Measurements from ENCODE around the gene IGFN1. TPM values are rescaled to one million over a fixed set of nuclear protein-coding genes. Genes with fewer than 3 reads are reported as not detected.

Gene IGFN1
- total and polyA plus RNA-seq, 2 donors (not counting 3 experiments of a cell fraction or from before 2014, with no cell fraction given) = not detected

- Histone ChIP-seq H2AFZ (ENCODE audit: low read depth, low read length) (no peak overlapping the region), H3K4me2 (ENCODE audit: insufficient read depth, low read length) (no peak overlapping the region), H3K27ac (ENCODE audit: insufficient read depth, low read depth, low read length) (no peak overlapping the region), H3K4me3 (replicated peaks in 1 of 3; ENCODE audit: insufficient read depth in 1 of 3, low read depth in 1 of 3, low read length in 3 of 3) (no peak overlapping the region), H3K9me1 (replicated peaks; ENCODE audit: control insufficient read depth, extremely low read depth, insufficient read depth, low read length) (no peaks in the 10 kb centered on the region), H4K20me1 (replicated peaks; ENCODE audit: control insufficient read depth, extremely low read depth, insufficient read depth, low read length) (no peaks in the 10 kb centered on the region), H3K9ac (replicated peaks; ENCODE audit: extremely low read depth, insufficient read depth, low read length) (no peak overlapping the region), H3K9me3 (replicated peaks; ENCODE audit: control insufficient read depth, insufficient read depth, low read length) (no peaks in the 10 kb centered on the region), H3K27me3 (ENCODE audit: control insufficient read depth in 2 of 2, insufficient read depth in 2 of 2, low read length in 2 of 2) (peaks cover 5 to 21% of the 10 kb centered on the region in 2 experiments), H3K36me3 (ENCODE audit: control insufficient read depth in 2 of 2, extremely low read depth in 1 of 2, insufficient read depth in 2 of 2, low read length in 2 of 2) (no peaks in the 10 kb centered on the region), H3K79me2 (ENCODE audit: control insufficient read depth, insufficient read depth, low read length) (no peaks in the 10 kb centered on the region), H3K4me1 (ENCODE audit: control insufficient read depth, extremely low read depth, insufficient read depth, low read length) (no peaks in the 10 kb centered on the region)
- no TSS peak for BruUV-seq (replicated peaks)
- dilution Hi-C loops (cut with MboI; ENCODE audit: extremely low pct_ligation_motif_present, low sequenced_read_pairs) (no loop called here), intact Hi-C loops (cut with micrococcal nuclease) (loop anchor here (1.0 kb wide), 1 partner anchor 36 kb away; no protein-coding TSS in a partner anchor)
- CTCF ChIA-PET = interaction anchor here (1.2 to 1.9 kb wide), 6 partner anchors 10 to 251 kb away, joined by 3 to 11 read pairs (median 4); no protein-coding TSS in a partner anchor
- no peak for DNase-seq (ENCODE audit: low read depth, low spot score)
- no peak for FAIRE-seq
- POLR2A ChIA-PET = no interaction called here
- TF ChIP-seq CTCF (IDR thresholded peaks at IDR 0.05; ENCODE audit: extremely low read depth in 1 of 2, insufficient read depth in 1 of 2, low read depth in 1 of 2, low read length in 2 of 2) (no peak), FOS (IDR thresholded peaks at IDR 0.05; ENCODE audit: borderline replicate concordance, insufficient read depth, low read length) (no peak), POLR2AphosphoS5 (IDR thresholded peaks at IDR 0.05; ENCODE audit: insufficient read depth, low read depth, low read length) (no peak), MYC (IDR thresholded peaks at IDR 0.05; ENCODE audit: low read depth, low read length) (no peak), GATA2 (IDR thresholded peaks at IDR 0.05; ENCODE audit: insufficient read depth, insufficient read length, low read depth, low read length) (no peak), JUN (IDR thresholded peaks at IDR 0.05; ENCODE audit: borderline replicate concordance, insufficient read depth, insufficient read length, low read depth) (no peak), POLR2A (IDR thresholded peaks at IDR 0.05; ENCODE audit: low read depth, low read length) (no peak), EZH2 (IDR thresholded peaks at IDR 0.05; ENCODE audit: borderline replicate concordance, low read depth, low read length, severe bottlenecking) (no peak)
- TF ChIP-seq, protein P1, sequence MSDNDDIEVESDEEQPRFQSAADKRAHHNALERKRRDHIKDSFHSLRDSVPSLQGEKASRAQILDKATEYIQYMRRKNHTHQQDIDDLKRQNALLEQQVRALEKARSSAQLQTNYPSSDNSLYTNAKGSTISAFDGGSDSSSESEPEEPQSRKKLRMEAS (IDR thresholded peaks at IDR 0.05; ENCODE audit: insufficient read depth, insufficient read length) = no peak
Observed at GRCh38 chr1:201185123-201185453, 5.5 kb upstream of the IGFN1 start.

All from endothelial cell of umbilical vein (primary cell).